TTC549 (cell line): Measurements from ENCODE around the gene TCF3.

ENCODE experiments used
- FAIRE-seq: peaks from 2 replicates; lab custom pipeline; 2012; peaks lifted over from hg19 to GRCh38; lab: Jason Lieb, UNC

The TCF3 gene

GRCh38 chr19:1560286-1560882 lies 92.0 kb downstream of the TCF3 start:
- FAIRE-seq = no peak
